C4-2B (cell line): ENCODE data around the gene ANTKMT.

ENCODE experiments used
- ZFX ChIP-seq: fragments of 450-650 bp; IDR thresholded peaks from 2 replicates; pipeline ENCODE4 v1.6.1; 2017
- TF ChIP-seq, protein P1 (sequence below): fragments of 450-650 bp; conservative IDR thresholded peaks from 2 replicates; pipeline ENCODE4 v1.5.1; 2017; ENCODE audit warnings: mild to moderate bottlenecking

DNA sequence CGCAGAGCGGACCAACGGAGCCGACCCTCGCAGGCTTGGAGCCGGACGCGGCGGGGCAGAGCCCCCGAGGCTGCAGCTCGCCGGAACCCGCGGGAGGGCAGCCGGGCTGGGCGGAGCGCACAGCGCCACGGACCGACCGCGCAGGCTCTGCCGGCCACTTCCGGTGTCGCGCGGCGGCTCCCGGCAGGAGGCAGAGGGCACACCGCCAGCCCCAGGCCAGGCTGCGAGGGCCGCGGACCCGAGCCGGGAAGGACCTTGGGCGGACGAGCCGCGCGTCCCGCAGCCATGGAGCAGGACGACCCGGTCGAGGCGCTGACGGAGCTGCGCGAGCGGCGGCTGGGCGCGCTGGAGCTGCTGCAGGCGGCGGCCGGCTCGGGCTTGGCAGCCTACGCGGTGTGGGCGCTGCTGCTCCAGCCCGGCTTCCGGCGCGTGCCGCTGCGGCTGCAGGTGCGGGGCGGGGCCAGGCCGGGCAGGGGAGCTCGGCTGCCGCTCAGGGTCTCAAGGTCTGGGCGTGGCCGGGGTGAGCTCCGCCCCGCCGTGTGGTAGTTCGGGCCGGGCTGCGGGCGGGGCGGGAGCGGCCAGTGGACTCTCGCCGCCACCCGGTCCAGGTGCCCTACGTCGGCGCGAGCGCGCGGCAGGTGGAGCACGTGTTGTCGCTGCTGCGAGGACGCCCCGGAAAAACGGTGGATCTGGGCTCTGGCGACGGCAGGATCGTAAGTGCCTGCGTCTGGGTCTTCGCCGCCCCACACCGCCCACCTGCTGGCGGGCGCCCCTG is at the start of gene ANTKMT:
- TF ChIP-seq, protein P1, sequence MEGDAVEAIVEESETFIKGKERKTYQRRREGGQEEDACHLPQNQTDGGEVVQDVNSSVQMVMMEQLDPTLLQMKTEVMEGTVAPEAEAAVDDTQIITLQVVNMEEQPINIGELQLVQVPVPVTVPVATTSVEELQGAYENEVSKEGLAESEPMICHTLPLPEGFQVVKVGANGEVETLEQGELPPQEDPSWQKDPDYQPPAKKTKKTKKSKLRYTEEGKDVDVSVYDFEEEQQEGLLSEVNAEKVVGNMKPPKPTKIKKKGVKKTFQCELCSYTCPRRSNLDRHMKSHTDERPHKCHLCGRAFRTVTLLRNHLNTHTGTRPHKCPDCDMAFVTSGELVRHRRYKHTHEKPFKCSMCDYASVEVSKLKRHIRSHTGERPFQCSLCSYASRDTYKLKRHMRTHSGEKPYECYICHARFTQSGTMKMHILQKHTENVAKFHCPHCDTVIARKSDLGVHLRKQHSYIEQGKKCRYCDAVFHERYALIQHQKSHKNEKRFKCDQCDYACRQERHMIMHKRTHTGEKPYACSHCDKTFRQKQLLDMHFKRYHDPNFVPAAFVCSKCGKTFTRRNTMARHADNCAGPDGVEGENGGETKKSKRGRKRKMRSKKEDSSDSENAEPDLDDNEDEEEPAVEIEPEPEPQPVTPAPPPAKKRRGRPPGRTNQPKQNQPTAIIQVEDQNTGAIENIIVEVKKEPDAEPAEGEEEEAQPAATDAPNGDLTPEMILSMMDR = no peak
- peak; percentile 46 for TF ChIP-seq ZFX
